GM12878 (cell line): ENCODE measurements around the gene RAB11A. TPM values are rescaled to one million over a fixed set of nuclear protein-coding genes. Genes with fewer than 3 reads are reported as not detected.
A peak's percentile ranks its signal among the peaks of the same experiment; 100 is the strongest.

Source experiments
- ATAC-seq: fragments of 200-7000 bp; cut with Tn5 transposase; 3 replicates; pipeline ENCODE4 v1.9.1; 2020; ENCODE audit warnings: mild to moderate bottlenecking, moderate library complexity
- BruUV-seq: library from RNA; stranded (reverse); fragments of 400-500 nt; replicated peaks from 2 replicates; lab custom pipeline; 2021; lab: Mats Ljungman, UMichigan
- CTCF ChIA-PET: fragments of 300-600 bp; sonication (Branson Sonifier 250); formaldehyde crosslinking; extraction: SDS; loops from one replicate; lab custom pipeline; 2021; ENCODE audit warnings: inconsistent platforms; lab: Yijun Ruan, JAX
- POLR2A ChIA-PET: fragments of 350-600 bp; formaldehyde crosslinking; extraction: SDS; loops from one replicate; lab custom pipeline; 2021; ENCODE audit warnings: inconsistent platforms; lab: Charles Lee
- RAD21 ChIA-PET: fragments of 300-600 bp; sonication (Branson Sonifier 250); formaldehyde crosslinking; loops from one replicate; lab custom pipeline; 2023; ENCODE audit warnings: antibody characterized with exemption; ENCODE audit not compliant: unreplicated experiment; lab: Charles Lee
- SMC1A ChIA-PET: fragments of 300-600 bp; sonication (Branson Sonifier 250); formaldehyde crosslinking; loops from one replicate; lab custom pipeline; 2023; ENCODE audit not compliant: unreplicated experiment, uncharacterized antibody; lab: Charles Lee
- DNase-seq: peaks from one replicate; pipeline ENCODE4 v3.0.0-alpha.2; 2011; ENCODE audit warnings: low read depth, low spot score
- FAIRE-seq: peaks from 3 replicates; lab custom pipeline; 2011; peaks lifted over from hg19 to GRCh38; lab: Jason Lieb, UNC
- H2AFZ ChIP-seq: 2 replicates; pipeline ENCODE4 v1.6.0; 2011; ENCODE audit warnings: low read depth, low read length, control low read depth; ENCODE audit not compliant: control insufficient read depth
- H3K27ac ChIP-seq: 2 replicates; pipeline ENCODE4 v1.5.1; 2011; ENCODE audit warnings: control low read depth; ENCODE audit not compliant: control insufficient read depth, insufficient read depth
- H3K27me3 ChIP-seq, 2 experiments: replicated peaks in 1 of 2; 2 replicates each; pipeline versions ENCODE4 v1.6.0 to v1.6.1; 2011; ENCODE audit warnings: low read length in 1 of 2; ENCODE audit not compliant: control insufficient read depth in 2 of 2, insufficient read depth in 2 of 2
- H3K36me3 ChIP-seq, 2 experiments: 2 replicates each; pipeline ENCODE4 v1.5.1; 2011; ENCODE audit warnings: low read length in 1 of 2; ENCODE audit not compliant: control insufficient read depth in 2 of 2, insufficient read depth in 2 of 2
- H3K4me1 ChIP-seq: 2 replicates; pipeline ENCODE4 v1.6.1; 2011; ENCODE audit warnings: mild to moderate bottlenecking, low read length, moderate library complexity, mixed read lengths; ENCODE audit not compliant: control insufficient read depth, insufficient read depth
- H3K4me2 ChIP-seq: 2 replicates; pipeline ENCODE4 v1.6.0; 2011; ENCODE audit warnings: control low read depth; ENCODE audit not compliant: control insufficient read depth, insufficient read depth
- H3K4me3 ChIP-seq: fragments of 200-600 bp; sonication (generic); 2 replicates; pipeline ENCODE4 v1.5.1; 2016
- H3K79me2 ChIP-seq: 2 replicates; pipeline ENCODE4 v1.6.0; 2011; ENCODE audit warnings: low read length; ENCODE audit not compliant: control insufficient read depth, insufficient read depth
- H3K9ac ChIP-seq: 2 replicates; pipeline ENCODE4 v1.8.0; 2011; ENCODE audit warnings: low read length, control low read depth, mixed read lengths; ENCODE audit not compliant: control insufficient read depth, insufficient read depth
- H3K9me3 ChIP-seq: replicated peaks from 3 replicates; pipeline ENCODE4 v1.5.1; 2011; ENCODE audit warnings: mild to moderate bottlenecking, low read length; ENCODE audit not compliant: control insufficient read depth, insufficient read depth
- H4K20me1 ChIP-seq: 2 replicates; pipeline ENCODE4 v1.6.0; 2011; ENCODE audit not compliant: control insufficient read depth, insufficient read depth
- ASH2L ChIP-seq: fragments of 300-600, 200-600 bp; sonication (generic); IDR thresholded peaks from 2 replicates; pipeline ENCODE4 v1.6.1; 2017; ENCODE audit warnings: low read depth, mild to moderate bottlenecking, borderline replicate concordance
- ATF7 ChIP-seq: fragments of 450-650 bp; IDR thresholded peaks from 2 replicates; pipeline ENCODE4 v1.6.1; 2016; ENCODE audit warnings: low read depth, mild to moderate bottlenecking
- BHLHE40 ChIP-seq, 2 experiments: fragments of 450-650 bp in 1 of 2; IDR thresholded peaks; 2 replicates each; pipeline ENCODE4 v1.6.1; 2011 to 2017; ENCODE audit warnings: low read depth in 2 of 2, borderline replicate concordance in 1 of 2, improper control_type of control experiment in 1 of 2, low read length in 1 of 2, mild to moderate bottlenecking in 1 of 2
- CHD2 ChIP-seq: IDR thresholded peaks from 2 replicates; pipeline ENCODE4 v1.6.1; 2011; ENCODE audit warnings: low read depth, low read length, improper control_type of control experiment, borderline replicate concordance
- EZH2 ChIP-seq: IDR thresholded peaks from 2 replicates; pipeline ENCODE4 v1.6.1; 2012; ENCODE audit warnings: low read depth, mild to moderate bottlenecking, control low read depth, inconsistent platforms, low read length, borderline replicate concordance; ENCODE audit not compliant: control insufficient read depth
- FOXK2 ChIP-seq: fragments of 450-650 bp; IDR thresholded peaks from 2 replicates; pipeline ENCODE4 v1.6.1; 2017; ENCODE audit warnings: mild to moderate bottlenecking, moderate library complexity
- JUNB ChIP-seq: IDR thresholded peaks from 2 replicates; pipeline ENCODE4 v1.6.1; 2016; ENCODE audit warnings: antibody characterized with exemption, mild to moderate bottlenecking
- KLF5 ChIP-seq: fragments of 450-650 bp; IDR thresholded peaks from 2 replicates; pipeline ENCODE4 v1.6.1; 2014; ENCODE audit warnings: mild to moderate bottlenecking; ENCODE audit not compliant: partially characterized antibody
- MXI1 ChIP-seq: fragments of 150-350 bp; IDR thresholded peaks from 2 replicates; pipeline ENCODE4 v1.6.1; 2011; ENCODE audit warnings: low read depth, mild to moderate bottlenecking, inconsistent platforms, low read length, improper control_type of control experiment
- RAD21 ChIP-seq: IDR thresholded peaks from 2 replicates; pipeline ENCODE4 v1.6.1; 2011; ENCODE audit warnings: mild to moderate bottlenecking, low read depth, low read length, moderate library complexity; ENCODE audit not compliant: insufficient read depth
- RB1 ChIP-seq: fragments of 450-650 bp; formaldehyde crosslinking; IDR thresholded peaks from 2 replicates; pipeline ENCODE4 v1.6.1; 2017; ENCODE audit warnings: mild to moderate bottlenecking, borderline replicate concordance
- RELB ChIP-seq: fragments of 450-650 bp; IDR thresholded peaks from 2 replicates; pipeline ENCODE4 v1.6.1; 2017; ENCODE audit warnings: low read depth, mild to moderate bottlenecking, moderate library complexity
- SMC3 ChIP-seq: IDR thresholded peaks from 2 replicates; pipeline ENCODE4 v1.6.1; 2011; ENCODE audit warnings: low read length, improper control_type of control experiment, borderline replicate concordance
- SPI1 ChIP-seq: IDR thresholded peaks from 2 replicates; pipeline ENCODE4 v1.6.1; 2011; ENCODE audit warnings: low read depth, mild to moderate bottlenecking, low read length, moderate library complexity, borderline replicate concordance; ENCODE audit not compliant: insufficient read depth
- USF2 ChIP-seq: IDR thresholded peaks from 2 replicates; pipeline ENCODE4 v1.6.1; 2011; ENCODE audit warnings: low read depth, low read length, improper control_type of control experiment, borderline replicate concordance
- YBX1 ChIP-seq: fragments of 450-650 bp; IDR thresholded peaks from 2 replicates; pipeline ENCODE4 v1.6.1; 2016; ENCODE audit warnings: antibody characterized with exemption
- YY1 ChIP-seq: IDR thresholded peaks from 2 replicates; pipeline ENCODE4 v1.6.1; 2011; ENCODE audit warnings: low read depth, mild to moderate bottlenecking, low read length
- WGBS: methylation state at CpG from one replicate; pipeline ENCODE4 v1.1.6; 2016; ENCODE audit warnings: low lambda C conversion rate; ENCODE audit not compliant: insufficient replicate concordance, insufficient coverage; ENCODE audit errors: missing lambda C conversion rate; 5-methylcytosine and 5-hydroxymethylcytosine counted together
- in situ Hi-C: fragments of 300-500 bp; cut with MboI; formaldehyde crosslinking; loops from 9 replicates; pipeline ENCODE4 v1.14.3; 2018; ENCODE audit warnings: mixed read lengths
- intact Hi-C: fragments of 100-400 bp; cut with micrococcal nuclease; formaldehyde crosslinking; loops from one replicate; pipeline ENCODE4 v1.14.2; 2022; ENCODE audit not compliant: unreplicated experiment
- polyA plus RNA-seq, 11 experiments: library from polyadenylated mRNA; depleted of rRNA in 4 of 11; unstranded in 6 of 11; stranded (reverse) in 5 of 11; fragments of >200 nt; fragmentation: Nextera tagmentation in 4 of 11; fragmentation: Illumina TruSeq in 1 of 11; extraction: Ambion mirVana in 4 of 11; extraction: Trizol in 1 of 11; gene quantifications; 1 replicate in 1 of 11; 2 replicates in 10 of 11; pipeline versions ENCODE4 v1.2.1 to v1.2.3, GENCODE V29; 2011 to 2016; ENCODE audit warnings: inconsistent platforms in 2 of 11, missing spikeins in 2 of 11, low read depth in 1 of 11
- total RNA-seq, 4 experiments: library from RNA; depleted of rRNA in 3 of 4; stranded (reverse); fragments of >200 nt in 3 of 4; fragmentation: Illumina TruSeq in 1 of 4; extraction: Trizol in 1 of 4; gene quantifications; 2 replicates each; pipeline versions ENCODE4 v1.2.1 to v1.2.3, GENCODE V29; 2013 to 2021
- TF ChIP-seq, protein P1 (sequence below): fragments of 450-650 bp; IDR thresholded peaks from 2 replicates; pipeline ENCODE4 v1.6.1; 2014; ENCODE audit warnings: mild to moderate bottlenecking

Gene RAB11A
- total and polyA plus RNA-seq, 10 of the 15 experiments (the other 5 are each of a cell fraction or from before 2014, with no cell fraction given): 128 to 387 (median 224) TPM

- intact Hi-C loops: loop anchor here (5.0 kb wide), 1 partner anchor 220 kb away; no protein-coding TSS in a partner anchor
- Histone ChIP-seq H3K79me2 (no peaks in the 10 kb centered on the region), H3K4me1 (peaks cover 19% of the 10 kb centered on the region), H3K27me3 (no peaks in the 10 kb centered on the region), H4K20me1 (no peaks in the 10 kb centered on the region), H3K4me2 (no peak overlapping the region), H3K9ac (no peak overlapping the region), H3K4me3 (no peak overlapping the region), H3K9me3 (no peaks in the 10 kb centered on the region), H3K36me3 (no peaks in the 10 kb centered on the region), H2AFZ (no peak overlapping the region), H3K27ac (no peak overlapping the region)
- in situ Hi-C loops: loop anchor here (5.0 kb wide), 1 partner anchor 225 kb away; no protein-coding TSS in a partner anchor
- DNase-seq: no peak
- ChIA-PET POLR2A (interaction anchor here (0.7 to 1.9 kb wide), 3 partner anchors 11 to 534 kb away, joined by 4 to 5 read pairs (median 4); partner anchors contain the start of gene RAB11A), RAD21 (interaction anchor here (1.0 to 3.7 kb wide), 7 partner anchors 12 to 220 kb away, joined by 3 to 13 read pairs (median 5); partner anchors contain the start of gene RAB11A), SMC1A (interaction anchor here (0.6 to 3.3 kb wide), 13 partner anchors 12 to 476 kb away, joined by 3 to 19 read pairs (median 3); partner anchors contain the start of gene RAB11A), CTCF (interaction anchor here (0.6 to 6.3 kb wide), 43 partner anchors 8 to 383 kb away, joined by 3 to 61 read pairs (median 4); partner anchors contain the start of gene RAB11A)
- ATAC-seq: peak; percentile 89
- BruUV-seq: no TSS peak
- peak; percentile 91 for FAIRE-seq
- WGBS: 65% methylated on average over 12 of the region's 12 CpGs
- no peak for TF ChIP-seq BHLHE40 (IDR thresholded peaks at IDR 0.05; ENCODE audit: borderline replicate concordance in 1 of 2, low read depth in 2 of 2, low read length in 1 of 2)
- TF ChIP-seq RAD21: peak; percentile 51
- no peak for TF ChIP-seq ATF7
- no peak for TF ChIP-seq MXI1
- no peak for TF ChIP-seq KLF5
- TF ChIP-seq CHD2: no peak
- no peak for TF ChIP-seq RB1
- TF ChIP-seq YY1: peak; percentile 24; the same call in 1 of the 2 replicates
- TF ChIP-seq YBX1: no peak
- no peak for TF ChIP-seq RELB
- TF ChIP-seq SPI1: no peak
- no peak for TF ChIP-seq ASH2L
- TF ChIP-seq SMC3: peak; percentile 70; the same call in 1 of the 2 replicates
- no peak for TF ChIP-seq USF2
- no peak for TF ChIP-seq FOXK2
- no peak for TF ChIP-seq EZH2
- no peak for TF ChIP-seq JUNB
- TF ChIP-seq, protein P1, sequence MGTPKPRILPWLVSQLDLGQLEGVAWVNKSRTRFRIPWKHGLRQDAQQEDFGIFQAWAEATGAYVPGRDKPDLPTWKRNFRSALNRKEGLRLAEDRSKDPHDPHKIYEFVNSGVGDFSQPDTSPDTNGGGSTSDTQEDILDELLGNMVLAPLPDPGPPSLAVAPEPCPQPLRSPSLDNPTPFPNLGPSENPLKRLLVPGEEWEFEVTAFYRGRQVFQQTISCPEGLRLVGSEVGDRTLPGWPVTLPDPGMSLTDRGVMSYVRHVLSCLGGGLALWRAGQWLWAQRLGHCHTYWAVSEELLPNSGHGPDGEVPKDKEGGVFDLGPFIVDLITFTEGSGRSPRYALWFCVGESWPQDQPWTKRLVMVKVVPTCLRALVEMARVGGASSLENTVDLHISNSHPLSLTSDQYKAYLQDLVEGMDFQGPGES: no peak
Observed at GRCh38 chr15:65856821-65857455, 12.4 kb upstream of the RAB11A start.
